Stimulated activated naive CD8-positive, alpha-beta T cell treated with anti-CD3 and anti-CD28 coated beads, Interleukin-15, amount 100 ng/mL, for 72 hours (primary cell): Measurements from ENCODE around the gene AZU1.
"Not testable (repeated sequence)": the region's sequence is repeated elsewhere in the genome, so short reads cannot be mapped to it uniquely, and the experiment has no call there.

Experiments used
- ATAC-seq: fragments of 150-1000 bp; cut with Tn5 transposase; 2 replicates; pipeline ENCODE4 v1.10.0; 2021; ENCODE audit warnings: mild to moderate bottlenecking, moderate library complexity
- DNase-seq, 2 donors: peaks; one replicate each; pipeline ENCODE4 v3.0.0; 2021 to 2022
- H3K27ac Mint-ChIP-seq, 2 donors: one replicate each; pipeline ENCODE4 v1.8.0; 2022; ENCODE audit warnings: mild to moderate bottlenecking in 2 of 2, mixed read lengths in 2 of 2, moderate library complexity in 2 of 2
- H3K27me3 Mint-ChIP-seq: one replicate; pipeline ENCODE4 v1.8.0; 2022; ENCODE audit warnings: mixed read lengths
- H3K4me1 Mint-ChIP-seq: one replicate; pipeline ENCODE4 v1.8.0; 2022; ENCODE audit warnings: mild to moderate bottlenecking, mixed read lengths
- H3K4me3 Mint-ChIP-seq, 2 donors: one replicate each; pipeline ENCODE4 v1.8.0; 2022; ENCODE audit warnings: mild to moderate bottlenecking in 2 of 2, mixed read lengths in 2 of 2, moderate library complexity in 1 of 2
- H3K9me3 Mint-ChIP-seq, 2 donors: one replicate each; pipeline ENCODE4 v1.8.0; 2022; ENCODE audit warnings: mixed read lengths in 2 of 2

Gene AZU1

GRCh38 chr19:877992-878660 lies 50.5 kb downstream of the AZU1 start:
- H3K27ac Mint-ChIP-seq, H3K4me1 Mint-ChIP-seq, H3K4me3 Mint-ChIP-seq, H3K27me3 Mint-ChIP-seq, H3K9me3 Mint-ChIP-seq, ATAC-seq, DNase-seq: not testable (repeated sequence)

GRCh38 chr19:878751-879561 lies 51.3 kb downstream of the AZU1 start:
- peak overlapping the region; percentile 15 to 23 for H3K27ac Mint-ChIP-seq

GRCh38 chr19:879711-880438 lies 52.2 kb downstream of the AZU1 start:
- DNase-seq: no peak
- ATAC-seq: no peak
- Mint-ChIP-seq H3K4me1 (peaks cover 6% of the 10 kb centered on the region), H3K4me3 (no peak overlapping the region), H3K27ac (peak overlapping the region in 1 of 2 donors; percentile 19), H3K27me3 (no peaks in the 10 kb centered on the region), H3K9me3 (no peaks in the 10 kb centered on the region)

More at GRCh38 chr19:878751-879561, 51.3 kb downstream of the AZU1 start:
- DNase-seq, H3K27me3 Mint-ChIP-seq, H3K4me1 Mint-ChIP-seq, H3K9me3 Mint-ChIP-seq, H3K4me3 Mint-ChIP-seq, ATAC-seq: not testable (repeated sequence)
